Fibroblast of skin of left biceps (primary cell): ENCODE results near the gene FAM47E.
"Not testable (repeated sequence)": the region's sequence is repeated elsewhere in the genome, so short reads cannot be mapped to it uniquely, and the experiment has no call there.

ENCODE experiments used
- DNase-seq, 2 experiments: peaks; one replicate each; pipeline ENCODE4 v3.0.0-alpha.2; 2013; ENCODE audit warnings: low read depth in 2 of 2

The FAM47E gene

DNA sequence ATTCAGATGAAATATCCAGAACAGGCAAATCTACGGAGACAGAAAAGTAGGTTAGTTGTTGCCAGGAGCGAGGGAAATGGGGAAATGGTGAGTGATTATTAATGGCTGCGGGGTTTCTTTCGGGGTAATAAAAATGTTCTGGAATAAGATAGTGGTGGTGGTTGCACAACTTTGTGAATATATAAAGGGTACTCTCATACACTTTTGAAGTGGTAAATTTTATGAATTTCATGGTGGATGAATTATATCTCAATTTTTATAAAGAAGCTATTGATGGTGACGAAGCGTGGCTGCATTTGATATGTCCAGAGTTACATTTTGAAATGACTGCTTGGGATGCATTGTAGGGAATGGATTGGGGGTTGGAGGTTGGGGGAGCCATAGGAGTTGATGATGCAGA is 16.3 kb downstream of the FAM47E start:
- DNase-seq = no peak

DNA sequence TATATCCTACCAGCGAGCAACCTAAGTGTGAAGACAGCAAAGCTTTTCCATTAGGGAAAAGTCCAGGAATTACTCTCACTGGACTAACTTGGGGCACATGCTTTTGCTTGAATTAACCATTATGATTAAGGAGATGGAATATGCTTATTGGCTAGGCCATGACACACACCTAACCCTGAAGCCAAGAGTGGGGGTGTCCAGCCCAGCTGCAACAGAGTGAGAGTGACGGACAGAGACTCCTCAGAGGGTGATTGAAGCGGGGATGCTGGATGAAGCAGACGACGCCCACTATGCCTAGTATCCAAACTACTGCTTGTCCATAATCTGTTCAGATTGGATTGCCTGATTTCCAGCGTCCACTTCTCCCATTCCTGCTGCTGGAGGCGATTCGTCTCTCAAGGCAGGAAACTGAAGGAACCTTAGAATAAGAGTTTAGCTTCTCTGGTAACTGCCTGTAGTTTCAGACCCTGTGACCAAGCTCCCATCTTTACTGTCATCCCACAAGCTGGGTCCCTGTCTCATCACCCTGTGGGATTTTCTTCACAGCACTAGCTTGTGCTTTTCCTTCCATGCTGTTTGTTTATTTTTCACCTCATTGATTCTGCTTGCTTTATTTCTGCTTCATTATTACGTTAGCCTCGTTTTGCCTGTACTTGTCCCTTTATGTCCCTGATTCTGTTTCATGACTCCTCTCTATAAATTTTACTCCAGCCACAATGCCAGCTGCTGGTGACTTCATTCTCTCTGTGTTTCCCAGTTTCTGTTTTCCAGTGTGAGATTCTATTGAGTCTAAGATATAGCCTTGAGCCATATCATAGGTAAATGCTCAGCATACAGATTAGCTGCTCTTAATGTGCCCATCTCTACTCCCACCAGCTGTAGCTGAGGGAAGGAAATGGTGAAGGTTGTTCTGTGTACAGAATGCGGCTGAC is 19.0 kb downstream of the FAM47E start:
- DNase-seq = no peak

GRCh38 chr4:76271248-76271647 is 19.7 kb downstream of the FAM47E start:
- DNase-seq = no peak

DNA sequence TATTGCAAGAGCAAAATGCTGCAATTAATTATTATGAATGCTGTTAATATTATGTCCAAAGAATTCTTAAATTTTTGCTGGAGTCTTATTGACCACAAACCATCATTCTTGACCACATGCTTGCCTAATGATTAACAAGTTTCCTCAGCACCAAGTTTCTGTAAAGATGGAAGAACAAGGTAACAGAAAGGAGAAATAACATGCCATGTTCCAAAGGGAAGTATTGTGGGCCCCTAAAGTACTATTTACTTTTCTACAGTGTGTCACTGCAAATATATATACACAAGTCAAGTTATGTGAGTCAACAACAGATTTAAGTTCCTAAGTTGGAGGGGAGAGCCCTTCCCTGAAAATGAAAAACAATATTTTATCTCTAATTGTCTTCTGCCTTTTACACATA is 20.6 kb downstream of the FAM47E start:
- DNase-seq = no peak

DNA sequence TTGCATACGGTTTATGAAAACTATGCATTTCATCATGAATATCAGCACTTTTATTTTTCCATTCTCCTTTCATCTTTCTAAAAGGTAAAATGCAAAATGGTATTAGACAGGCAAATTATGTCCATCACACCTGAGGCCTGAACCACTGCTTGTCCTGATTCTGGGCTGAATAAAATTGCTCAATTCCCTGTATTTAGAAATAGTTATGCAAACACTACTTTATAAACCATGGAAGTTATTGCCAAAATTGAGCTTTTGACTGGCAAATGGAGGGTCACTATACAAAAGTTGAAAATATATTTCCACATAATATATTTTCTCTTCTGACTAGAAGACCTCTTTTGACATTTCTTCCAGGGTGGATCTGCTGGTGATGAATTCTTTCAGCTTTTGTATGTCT is 21.1 kb downstream of the FAM47E start:
- no peak for DNase-seq

GRCh38 chr4:76272999-76273398 is 21.5 kb downstream of the FAM47E start:
- DNase-seq = no peak

GRCh38 chr4:76275486-76276124 is 24.1 kb downstream of the FAM47E start:
- no peak for DNase-seq

DNA sequence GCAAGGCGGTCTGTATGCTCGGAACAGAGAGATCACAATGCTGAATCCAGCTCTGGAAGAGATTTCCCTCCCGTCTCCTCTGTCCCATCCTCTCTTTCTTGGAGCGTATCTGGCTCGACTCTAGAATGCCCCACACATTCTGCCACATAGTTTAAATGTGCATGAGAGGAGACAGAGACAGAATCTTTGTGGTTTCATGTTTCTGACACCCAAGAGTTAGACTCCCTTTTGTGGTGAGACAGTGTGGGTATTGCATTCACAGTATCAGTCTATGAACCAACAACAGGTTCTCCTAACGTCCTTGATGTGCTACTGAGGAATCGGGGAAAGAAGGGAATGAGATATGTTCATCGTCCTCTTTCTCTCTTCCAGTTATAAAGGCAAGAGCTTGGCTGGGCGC is 25.3 kb downstream of the FAM47E start:
- DNase-seq = no peak

DNA sequence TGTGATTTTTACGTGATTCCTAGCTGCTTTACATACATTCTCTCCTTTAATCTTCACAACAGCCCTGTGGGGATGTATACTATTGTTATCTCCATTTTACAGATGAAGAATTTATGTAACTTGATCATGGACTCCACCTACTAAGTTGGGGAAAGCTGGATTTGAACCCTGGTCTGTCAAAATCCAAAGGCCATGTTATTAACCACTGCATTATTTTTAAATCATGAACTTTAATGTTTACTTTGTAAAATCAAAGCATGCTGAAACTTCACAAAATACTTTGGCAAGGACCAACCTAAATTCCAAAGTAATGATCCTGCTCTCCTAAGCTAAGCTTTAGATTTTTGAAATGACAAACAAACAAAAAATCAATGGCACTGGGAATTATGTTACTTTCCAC is 26.1 kb downstream of the FAM47E start:
- DNase-seq = no peak

- no peak for DNase-seq
Observed at GRCh38 chr4:76278583-76278982, 27.1 kb downstream of the FAM47E start.

DNA sequence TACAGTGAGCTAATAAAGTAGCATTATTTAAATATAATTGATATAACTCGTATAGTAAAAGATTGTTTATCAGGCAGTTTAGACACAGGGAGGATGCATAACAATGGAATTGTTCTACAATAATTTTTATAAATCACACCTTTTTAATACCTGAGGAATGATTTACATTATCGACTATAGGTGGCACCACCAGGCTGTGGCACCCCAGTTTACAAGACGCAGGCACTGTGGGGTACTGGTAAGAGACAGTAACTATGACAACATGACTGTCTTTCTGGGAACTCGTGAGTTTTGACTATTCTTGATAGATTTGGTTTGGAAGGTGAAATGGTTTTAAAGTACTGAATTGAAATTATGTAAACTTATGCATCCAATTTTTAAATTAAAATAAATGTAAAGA is 27.9 kb downstream of the FAM47E start:
- DNase-seq = no peak

DNA sequence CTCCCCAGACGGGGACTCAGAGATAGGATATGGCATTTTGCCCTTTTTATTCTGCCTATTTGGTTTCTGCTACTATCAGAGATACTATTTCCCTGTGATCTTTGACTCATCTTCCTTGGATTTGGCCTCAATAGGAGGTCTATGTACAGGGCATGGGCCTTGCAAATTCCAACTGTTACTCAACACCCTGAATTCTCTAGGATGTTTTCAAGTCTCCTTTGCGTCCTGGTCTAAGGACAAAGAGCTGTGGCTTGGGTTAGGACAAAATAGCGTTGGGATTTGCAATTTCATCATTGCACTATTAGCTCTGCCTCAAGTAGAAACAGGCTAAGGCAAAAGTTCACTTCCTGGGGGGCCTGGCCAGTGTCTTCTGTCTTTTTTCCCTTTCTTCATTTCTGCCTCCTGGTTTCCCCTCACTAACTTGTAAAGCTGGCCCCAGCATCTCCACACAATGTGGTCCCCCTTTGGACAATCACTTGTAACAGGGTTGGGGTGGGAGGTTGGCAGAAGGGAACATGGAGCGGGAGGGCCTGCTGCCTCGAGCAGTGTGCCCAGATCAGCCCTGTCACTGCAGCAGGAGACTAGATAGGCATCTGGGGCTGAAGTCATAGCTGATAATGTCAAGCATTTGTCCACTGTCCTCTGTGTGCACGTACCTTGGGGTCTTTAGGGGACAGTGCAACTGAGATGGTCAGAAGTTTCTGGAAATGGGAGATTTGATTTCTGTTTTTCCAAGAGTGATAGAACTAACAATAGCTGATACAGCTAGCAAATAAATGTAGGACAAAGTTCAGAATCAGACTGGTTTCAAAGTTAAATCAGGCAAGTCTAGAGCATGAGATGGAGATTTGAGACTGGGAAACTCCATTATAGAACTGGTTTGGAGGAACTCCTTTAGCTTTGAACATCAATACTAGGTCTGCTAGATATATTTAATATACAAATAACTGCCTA is 29.2 kb downstream of the FAM47E start:
- DNase-seq = no peak

DNA sequence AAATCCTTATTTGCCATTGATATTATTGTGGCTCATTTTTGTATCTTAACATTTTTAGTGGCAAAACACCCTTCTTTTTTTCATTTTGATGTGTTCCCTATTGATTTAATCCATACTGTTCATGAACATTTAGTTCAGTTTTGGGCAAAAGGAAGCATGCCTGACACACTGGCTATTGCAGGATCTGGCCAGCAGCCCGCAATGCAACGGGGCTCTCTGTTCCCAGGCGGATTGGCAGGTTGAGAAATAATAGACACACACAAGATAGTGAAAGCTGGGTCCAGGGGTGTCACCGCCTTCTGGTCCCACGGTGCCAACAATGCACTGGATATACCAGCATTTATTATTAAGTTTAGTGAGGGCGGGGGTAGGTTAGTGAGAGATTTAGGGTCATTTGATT is 30.1 kb downstream of the FAM47E start:
- not testable (repeated sequence) for DNase-seq

- no peak for DNase-seq
Observed at GRCh38 chr4:76282941-76283689, 31.6 kb downstream of the FAM47E start.

DNA sequence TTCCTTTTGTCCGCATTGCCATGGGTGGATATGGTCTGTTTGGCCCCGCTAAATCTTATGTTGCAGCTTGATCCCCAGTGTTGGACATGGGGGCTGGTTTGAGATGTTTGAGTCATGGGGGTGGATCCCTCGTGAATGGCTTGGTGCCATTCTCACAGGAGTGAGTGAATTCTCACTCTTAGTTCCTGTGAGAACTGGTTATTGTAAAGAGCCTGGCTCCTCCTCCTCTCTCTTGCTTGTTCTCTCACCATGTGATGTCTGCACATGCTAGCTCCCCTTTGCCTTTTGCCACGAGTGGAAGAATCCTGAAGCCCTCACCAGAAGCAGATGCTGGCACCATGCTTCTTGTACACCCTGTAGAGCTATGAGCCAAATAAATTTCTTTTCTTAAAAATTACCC is 32.4 kb downstream of the FAM47E start:
- DNase-seq = no peak

DNA sequence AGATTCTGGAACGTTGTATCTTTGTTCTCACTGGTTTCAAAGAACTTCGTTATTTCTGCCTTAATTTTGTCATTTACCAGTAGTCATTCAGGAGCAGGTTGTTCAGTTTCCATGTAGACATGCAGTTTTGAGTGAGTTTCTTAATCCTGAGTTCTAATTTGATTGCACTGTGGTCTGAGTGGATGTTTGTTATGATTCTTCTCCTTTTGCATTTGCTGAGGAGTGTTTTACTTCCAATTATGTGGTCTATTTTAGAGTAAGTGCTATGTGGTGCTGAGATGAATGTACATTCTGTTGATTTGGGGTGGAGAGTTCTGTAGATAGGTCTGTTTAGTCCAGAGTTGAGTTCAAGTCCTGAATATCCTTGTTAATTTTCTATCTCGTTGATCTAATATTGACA is 36.3 kb downstream of the FAM47E start:
- not testable (repeated sequence) for DNase-seq

DNA sequence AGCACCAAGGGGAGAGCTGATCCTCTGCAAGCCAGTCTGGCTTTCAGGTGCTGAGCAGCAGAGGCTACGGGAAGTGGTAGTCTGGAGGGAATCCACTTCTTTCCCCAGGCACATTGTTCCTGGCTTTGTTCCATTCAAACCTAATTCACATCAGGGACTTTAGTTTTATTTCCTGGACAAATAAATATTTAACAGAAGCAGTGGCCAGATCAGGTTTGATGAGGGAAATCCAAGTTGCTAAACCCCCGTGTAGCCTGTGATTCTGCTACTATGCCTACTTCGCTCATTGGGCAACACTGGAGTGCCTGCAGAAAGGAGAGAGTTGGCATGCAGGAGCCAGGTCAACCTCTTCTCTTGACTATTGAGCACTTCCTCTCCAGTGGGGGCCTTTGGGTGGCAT is 41.2 kb downstream of the FAM47E start:
- no peak for DNase-seq

DNA sequence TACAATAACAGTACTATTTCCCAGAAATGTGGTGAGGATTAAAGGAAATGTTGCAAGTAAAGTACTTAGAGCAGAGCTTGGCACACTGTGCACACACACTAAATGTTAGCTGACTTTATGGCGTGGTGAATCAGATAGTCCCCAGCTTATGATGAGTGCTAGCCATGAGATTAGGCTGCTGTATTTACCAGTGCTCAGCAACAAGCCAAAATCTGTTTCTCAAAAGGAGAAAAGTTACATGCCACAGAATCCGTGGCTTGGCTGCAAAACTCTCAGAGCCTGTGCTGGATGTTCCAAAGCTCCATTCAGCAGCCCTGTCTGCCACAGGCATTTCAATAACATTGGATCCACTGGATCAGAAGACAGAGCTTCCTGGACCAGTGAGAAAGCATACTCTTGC is 42.3 kb downstream of the FAM47E start:
- DNase-seq = no peak

- DNase-seq = no peak
Observed at GRCh38 chr4:76296286-76296820, 44.8 kb downstream of the FAM47E start.

DNA sequence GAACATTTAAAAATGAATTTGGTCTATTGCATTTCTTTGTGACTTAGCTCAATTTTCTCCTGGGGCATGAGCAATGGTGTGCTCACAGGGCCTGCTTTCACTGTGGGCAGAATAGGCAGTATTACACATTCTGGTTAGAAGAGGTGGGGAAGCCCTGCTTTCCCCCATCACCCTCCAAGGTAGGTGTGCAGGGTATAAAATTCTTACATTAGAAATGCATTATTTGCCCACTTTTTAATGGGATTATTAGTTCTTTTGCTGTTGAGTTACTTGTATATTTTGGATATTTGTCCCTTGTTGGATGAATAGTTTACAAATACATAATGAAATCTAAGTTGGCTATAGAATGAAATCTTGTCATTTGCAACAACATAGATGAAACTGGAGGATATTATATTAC is 46.7 kb downstream of the FAM47E start:
- no peak for DNase-seq

- no peak for DNase-seq
Observed at GRCh38 chr4:76300012-76300411, 48.5 kb downstream of the FAM47E start.
